GM10266 (cell line): ENCODE results near the gene ENPP1.

ENCODE experiments used
- DNase-seq: peaks from one replicate; pipeline ENCODE4 v3.0.0; 2012; ENCODE audit errors: extremely low spot score
- CTCF ChIP-seq: IDR thresholded peaks from 2 replicates; pipeline ENCODE4 v1.5.1; 2012; ENCODE audit warnings: mild to moderate bottlenecking, low read depth; ENCODE audit not compliant: control insufficient read depth, insufficient read depth; ENCODE audit errors: missing control alignments

The ENPP1 gene

GRCh38 chr6:131775886-131776285, 31.9 kb upstream of the ENPP1 start:
- no peak for TF ChIP-seq CTCF
- DNase-seq = no peak

- DNase-seq = no peak
- TF ChIP-seq CTCF = no peak
Measured at GRCh38 chr6:131776985-131777384, 30.8 kb upstream of the ENPP1 start.

- TF ChIP-seq CTCF = no peak
- no peak for DNase-seq
Measured at GRCh38 chr6:131778169-131778568, 29.7 kb upstream of the ENPP1 start.

GRCh38 chr6:131779304-131779703, 28.5 kb upstream of the ENPP1 start:
- DNase-seq = no peak
- no peak for TF ChIP-seq CTCF

GRCh38 chr6:131780600-131780999, 27.2 kb upstream of the ENPP1 start:
- no peak for DNase-seq
- TF ChIP-seq CTCF = no peak

- DNase-seq = no peak
- no peak for TF ChIP-seq CTCF
Measured at GRCh38 chr6:131781687-131782086, 26.1 kb upstream of the ENPP1 start.

GRCh38 chr6:131782764-131783163, 25.1 kb upstream of the ENPP1 start:
- no peak for DNase-seq
- no peak for TF ChIP-seq CTCF

GRCh38 chr6:131784561-131784960, 23.3 kb upstream of the ENPP1 start:
- DNase-seq = no peak
- no peak for TF ChIP-seq CTCF
